Left ventricle myocardium superior (tissue), 1 donor: ENCODE results near the gene ABLIM2. TPM values are rescaled to one million over a fixed set of nuclear protein-coding genes. Genes with fewer than 3 reads are reported as not detected.

Source experiments
- ATAC-seq: fragments of 200-7000 bp; cut with Tn5 transposase; one replicate; pipeline ENCODE4 v1.9.1; 2020; ENCODE audit warnings: mild to moderate bottlenecking, moderate library complexity
- DNase-seq: peaks from one replicate; pipeline ENCODE4 v3.0.0-alpha.2; 2020
- intact Hi-C: fragments of 100-400 bp; cut with micrococcal nuclease; formaldehyde crosslinking; loops from one replicate; pipeline ENCODE4 v1.11.0; 2022
- total RNA-seq: library from RNA; stranded (reverse); fragmentation: NEBNext Ultra II Directional; extraction: Animal tissue kit (Norgen Biotek cat#: 25700); gene quantifications from one replicate; pipeline ENCODE4 v1.2.1, GENCODE V29; 2021
- donor health status: DM: no; HTN: yes; CAD: no; lungs with severe emphysema.

Gene ABLIM2
- total RNA-seq, 1 donor from 2014 or later, result 28.3 TPM

DNA sequence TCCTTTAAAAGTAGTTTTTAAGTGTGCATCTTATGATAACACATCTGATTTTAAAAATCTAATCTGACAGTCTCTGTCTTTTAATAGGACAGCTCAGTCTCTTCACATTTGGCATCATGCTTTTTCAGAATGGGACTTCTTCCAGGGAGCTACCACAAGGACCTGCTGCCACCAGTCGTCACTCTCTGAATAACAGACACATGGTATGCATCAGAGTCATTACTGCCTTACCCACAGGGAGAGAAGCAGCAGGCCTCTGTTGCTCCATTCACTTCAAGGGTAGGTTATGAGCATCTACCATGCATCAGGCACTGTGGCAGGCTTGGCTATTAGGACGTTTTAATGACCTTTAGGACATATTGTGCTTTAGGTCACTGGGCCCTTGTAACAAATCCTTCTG, 169.0 kb downstream of the ABLIM2 start:
- DNase-seq (no peak), ATAC-seq (no peak)
- intact Hi-C loops, result loop anchor here (10.0 kb wide), 1 partner anchor 185 kb away; no protein-coding TSS in a partner anchor

- intact Hi-C loops, result loop anchor here (10.0 kb wide), 1 partner anchor 184 kb away; no protein-coding TSS in a partner anchor
Measured at GRCh38 chr4:7988437-7988836, 170.2 kb downstream of the ABLIM2 start.

DNA sequence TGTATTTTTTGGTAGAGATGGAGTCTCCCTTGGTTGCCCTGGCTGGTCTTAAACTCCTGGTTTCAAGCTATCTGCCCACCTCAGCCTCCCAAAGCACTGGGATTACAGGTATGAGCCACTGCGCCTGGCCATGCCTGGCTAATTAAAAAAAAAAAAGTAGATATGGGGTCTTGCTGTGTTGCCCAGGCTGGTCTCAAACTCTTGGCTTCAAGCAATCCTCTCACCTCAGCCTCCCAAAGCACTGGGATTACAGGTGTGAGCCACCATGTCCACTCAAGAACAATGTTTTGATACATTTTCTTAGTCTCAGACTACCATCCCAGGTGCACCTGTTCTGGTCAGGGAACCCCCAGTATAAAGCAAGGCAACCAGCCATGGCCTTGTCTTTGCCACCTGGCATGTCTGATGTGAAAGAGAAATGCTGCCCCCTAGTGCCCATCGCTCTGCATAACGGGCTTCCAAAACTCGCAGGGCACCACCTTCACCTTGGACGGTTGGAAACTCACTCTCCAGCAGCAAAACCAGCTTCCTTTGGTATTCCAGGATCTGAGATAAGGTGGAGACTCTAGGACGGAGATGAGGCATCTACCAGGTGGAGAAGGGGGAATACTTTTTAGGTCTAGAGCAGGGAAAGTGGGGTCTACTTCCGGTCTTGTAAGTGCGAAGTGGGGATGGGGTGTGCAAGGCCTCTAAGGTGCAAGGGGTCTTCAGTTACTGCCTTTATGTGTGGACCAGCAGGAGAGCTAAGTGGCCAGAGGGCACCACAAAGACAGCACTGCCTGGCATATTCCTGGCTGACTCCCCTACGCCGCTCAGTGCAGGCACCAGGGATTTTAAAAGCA, 171.2 kb downstream of the ABLIM2 start:
- DNase-seq (peak; percentile 72), ATAC-seq (peak; percentile 81)
- intact Hi-C loops, result loop anchor here (10.0 kb wide), 1 partner anchor 183 kb away; no protein-coding TSS in a partner anchor

More at GRCh38 chr4:7988437-7988836, 170.2 kb downstream of the ABLIM2 start:
- ATAC-seq (no peak), DNase-seq (no peak)

DNA sequence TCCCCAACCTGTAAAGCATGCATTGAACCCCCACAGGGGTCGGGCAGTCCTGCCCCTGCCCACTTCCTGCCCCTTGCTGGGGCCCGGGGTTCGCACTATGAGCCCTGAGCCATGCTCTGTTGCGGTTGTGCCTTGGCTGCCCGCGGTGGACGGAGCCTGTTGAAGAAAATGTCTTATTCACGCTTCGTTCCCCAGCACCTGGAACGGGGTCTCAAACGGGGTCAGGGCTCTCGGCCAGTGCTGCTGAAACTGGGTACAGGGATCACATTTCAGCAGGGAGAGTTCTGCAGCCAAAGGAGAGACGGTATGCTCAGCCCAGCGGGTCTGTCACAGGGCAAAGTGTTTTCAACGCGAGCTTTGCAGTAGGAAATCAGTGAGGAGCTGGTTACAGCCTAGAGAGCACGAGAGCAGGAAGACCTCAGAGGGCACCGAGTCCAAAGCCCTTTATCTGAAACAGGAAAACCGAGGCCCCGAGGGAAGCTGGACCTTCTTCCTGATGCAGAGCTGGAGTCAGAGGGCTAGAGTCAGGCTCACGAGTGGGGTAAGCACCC, 172.6 kb downstream of the ABLIM2 start:
- no peak for DNase-seq
- ATAC-seq, result peak; percentile 37
- intact Hi-C loops, result loop anchor here (10.0 kb wide), 1 partner anchor 181 kb away; no protein-coding TSS in a partner anchor

- intact Hi-C loops, result loop anchor here (10.0 kb wide), 1 partner anchor 180 kb away; no protein-coding TSS in a partner anchor
- no peak for DNase-seq
- no peak for ATAC-seq
Measured at GRCh38 chr4:7985072-7985471, 173.5 kb downstream of the ABLIM2 start.

GRCh38 chr4:7984286-7984925, 174.2 kb downstream of the ABLIM2 start:
- DNase-seq, result no peak
- no peak for ATAC-seq
- intact Hi-C loops, result loop anchor here (10.0 kb wide), 1 partner anchor 180 kb away; no protein-coding TSS in a partner anchor

DNA sequence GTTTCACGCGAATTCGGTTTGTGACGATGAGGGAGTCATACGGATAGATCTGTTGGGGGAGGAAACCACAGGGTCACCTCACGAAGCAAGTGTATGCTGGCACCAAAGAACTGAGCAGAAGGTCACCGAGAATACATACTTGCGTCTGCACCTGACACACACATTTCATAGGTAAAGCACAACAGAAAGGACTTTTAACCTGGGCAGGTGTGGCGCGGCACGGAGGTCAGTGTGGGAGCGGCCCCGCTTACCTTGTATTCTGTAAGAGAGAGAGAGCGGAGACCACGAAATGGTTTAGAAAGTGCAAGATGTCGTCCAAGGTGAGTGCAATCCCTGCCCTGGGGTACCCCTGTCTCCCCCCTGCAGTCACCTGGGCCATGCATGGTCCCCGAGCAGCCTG, 175.3 kb downstream of the ABLIM2 start:
- ATAC-seq, result no peak
- DNase-seq, result no peak
- intact Hi-C loops, result loop anchor here (10.0 kb wide), 1 partner anchor 178 kb away; no protein-coding TSS in a partner anchor

DNA sequence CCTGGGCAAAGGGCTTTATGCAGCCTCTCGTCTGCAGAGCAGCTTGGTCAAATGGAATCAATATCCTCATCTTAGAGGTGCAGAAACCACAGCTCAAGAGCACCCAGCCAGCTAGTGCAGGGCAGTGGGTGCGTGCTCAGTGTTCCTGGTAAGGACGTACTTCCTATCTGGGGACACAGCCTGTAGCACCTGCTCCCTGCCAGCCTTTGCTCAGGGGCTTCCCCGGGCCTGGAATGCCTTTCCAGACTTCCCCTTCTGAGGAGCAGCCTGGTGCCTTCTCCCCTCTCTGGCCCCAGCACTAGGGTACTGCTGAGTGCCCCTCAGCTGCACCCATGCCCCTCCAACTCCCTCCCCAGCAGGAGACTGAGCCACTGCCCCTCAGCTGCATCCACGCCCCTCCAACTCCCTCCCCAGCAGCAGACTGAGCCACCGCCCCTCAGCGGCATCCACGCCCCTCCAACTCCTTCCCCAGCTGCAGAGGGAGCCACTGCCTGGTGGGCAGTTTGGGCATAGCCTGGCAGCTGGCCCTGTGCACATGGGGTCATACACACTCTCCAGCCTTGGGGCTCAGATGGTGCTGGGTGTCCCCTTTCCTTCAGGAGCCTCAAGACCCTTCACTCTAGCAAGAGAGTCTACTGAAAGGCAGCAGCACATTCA, 176.7 kb downstream of the ABLIM2 start:
- no peak for ATAC-seq
- DNase-seq, result no peak
- intact Hi-C loops, result loop anchor here (10.0 kb wide), 1 partner anchor 177 kb away; no protein-coding TSS in a partner anchor

DNA sequence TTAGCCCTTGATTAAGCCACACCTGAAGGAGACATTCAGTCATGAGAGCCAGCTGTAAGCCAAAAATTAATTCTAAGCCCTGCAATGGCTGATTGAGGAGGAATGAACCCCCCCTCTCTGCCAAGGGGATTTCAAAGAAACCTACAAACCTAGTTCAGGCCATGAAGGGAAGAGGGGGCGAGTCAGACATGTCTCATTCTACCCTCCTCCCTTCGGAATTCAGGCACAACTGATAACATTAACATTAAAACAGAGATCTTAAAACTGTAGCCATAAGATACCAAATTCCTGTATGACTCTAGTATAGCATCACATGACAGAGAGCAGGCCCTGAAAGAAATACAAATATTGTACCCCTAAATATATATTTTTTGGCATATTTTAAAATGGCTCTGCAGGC, 178.6 kb downstream of the ABLIM2 start:
- ATAC-seq (no peak), DNase-seq (no peak)
- intact Hi-C loops, result loop anchor here (10.0 kb wide), 1 partner anchor 175 kb away; no protein-coding TSS in a partner anchor

DNA sequence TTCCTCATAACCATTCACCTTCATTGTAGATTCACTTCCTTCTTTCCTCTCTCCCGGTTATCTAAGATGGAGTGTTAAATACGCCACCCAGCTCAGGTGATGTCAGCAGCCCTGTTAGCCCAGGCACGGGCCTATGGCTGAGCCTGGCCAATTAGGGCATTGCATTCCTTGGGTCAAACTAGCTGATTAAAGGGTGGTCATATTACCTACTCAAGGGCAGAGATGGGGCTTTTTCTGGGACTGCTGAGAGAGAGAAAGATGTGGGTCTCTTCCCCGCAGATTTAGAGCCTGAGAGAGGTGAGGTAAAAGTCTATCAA, 179.0 kb downstream of the ABLIM2 start:
- intact Hi-C loops, result no loop called here
- ATAC-seq (no peak), DNase-seq (no peak)

DNA sequence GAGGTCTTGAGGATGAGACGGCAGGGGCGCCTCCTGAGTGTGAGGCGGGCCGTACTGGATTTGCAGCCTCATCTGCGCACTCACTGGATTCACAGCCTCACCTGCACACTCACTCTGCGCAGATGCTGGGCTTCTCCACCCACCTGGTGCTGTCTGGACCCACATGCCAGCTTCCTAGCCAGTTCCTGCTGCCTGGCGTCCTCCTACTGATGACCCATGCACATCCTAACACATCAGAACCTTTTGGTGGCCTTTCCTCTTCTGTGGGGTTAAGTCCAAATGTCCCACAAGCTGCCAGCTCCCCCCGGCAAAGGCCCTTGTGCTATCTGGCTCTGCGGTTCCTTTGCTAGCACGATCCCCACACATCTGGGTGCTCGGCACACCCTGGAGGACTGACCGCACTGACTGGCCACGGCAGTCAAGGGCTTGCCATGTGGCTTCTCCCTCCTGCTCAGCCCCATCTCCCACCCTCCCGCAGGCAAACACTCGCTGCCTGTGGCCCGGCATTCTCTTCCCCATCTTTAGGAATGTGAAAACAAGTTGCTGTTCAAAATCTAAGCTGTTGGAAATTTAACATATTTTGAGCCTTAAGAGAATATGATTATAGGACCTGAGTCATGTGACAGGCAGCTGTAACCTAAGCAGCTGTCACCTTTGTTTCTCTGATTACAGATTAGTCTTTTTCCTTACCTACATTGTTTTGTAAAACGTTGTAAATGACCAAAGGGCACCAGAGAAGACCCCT, 179.5 kb downstream of the ABLIM2 start:
- DNase-seq (no peak), ATAC-seq (peak; percentile 26)
- intact Hi-C loops, result no loop called here

- intact Hi-C loops, result no loop called here
- ATAC-seq (peak; percentile 65), DNase-seq (no peak)
Measured at GRCh38 chr4:7978489-7978888, 180.1 kb downstream of the ABLIM2 start.

DNA sequence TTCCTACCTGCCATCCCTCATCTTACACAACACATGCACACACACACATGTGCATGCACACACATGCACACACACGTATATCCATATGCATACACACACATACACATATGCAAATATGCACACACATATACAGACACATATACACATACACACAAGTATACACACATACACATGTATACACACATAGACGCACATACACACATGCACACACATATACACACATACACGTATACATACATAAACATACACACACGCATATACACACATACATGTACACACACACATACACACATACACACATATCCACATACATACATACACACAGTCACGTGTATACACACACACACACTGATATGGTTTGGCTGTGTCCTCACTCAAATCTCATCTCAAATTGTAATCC, 182.0 kb downstream of the ABLIM2 start:
- no peak for ATAC-seq
- no peak for DNase-seq
- intact Hi-C loops, result no loop called here

GRCh38 chr4:7976025-7976424, 182.6 kb downstream of the ABLIM2 start:
- intact Hi-C loops, result no loop called here
- no peak for DNase-seq
- no peak for ATAC-seq

GRCh38 chr4:7974425-7974824, 184.2 kb downstream of the ABLIM2 start:
- ATAC-seq (no peak), DNase-seq (no peak)
- intact Hi-C loops, result no loop called here

- intact Hi-C loops, result no loop called here
- no peak for DNase-seq
- ATAC-seq, result no peak
Measured at GRCh38 chr4:7973545-7973981, 185.1 kb downstream of the ABLIM2 start.

DNA sequence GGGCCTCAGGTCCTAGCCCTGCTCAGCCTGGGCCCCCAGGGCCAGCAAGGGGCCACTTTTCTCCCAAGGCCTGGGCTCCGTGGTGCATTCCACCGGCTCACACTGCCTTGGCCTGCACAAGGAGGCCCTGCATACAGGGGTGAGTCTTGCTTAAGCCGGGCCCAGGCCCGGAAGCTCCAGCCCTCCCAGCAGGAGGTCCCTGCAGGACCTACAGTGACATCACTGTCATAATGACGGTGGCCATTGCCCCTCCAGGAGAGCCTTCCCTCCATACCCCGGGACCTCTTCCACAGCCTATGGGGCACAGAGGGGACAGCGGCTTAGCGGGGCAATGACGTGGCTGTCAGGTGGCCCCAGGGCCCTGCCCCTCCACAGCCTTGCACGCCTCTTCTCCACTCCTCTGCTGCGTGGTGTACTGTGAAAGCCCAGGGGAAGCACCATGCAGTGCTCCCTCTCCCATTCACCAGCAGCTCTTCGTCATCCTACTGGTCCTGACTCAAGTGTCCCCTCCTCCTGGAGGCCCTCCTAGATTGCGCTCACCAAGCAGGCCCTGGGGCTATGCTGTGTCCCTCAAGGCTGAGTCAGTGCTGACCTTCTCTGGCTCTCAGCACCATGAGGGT, 186.6 kb downstream of the ABLIM2 start:
- ATAC-seq (no peak), DNase-seq (no peak)
- intact Hi-C loops, result no loop called here

GRCh38 chr4:7971159-7971631, 187.4 kb downstream of the ABLIM2 start:
- intact Hi-C loops, result no loop called here
- DNase-seq (no peak), ATAC-seq (no peak)
